WTC11 (cell line): ENCODE results near the gene CACNA1E. TPM values are rescaled to one million over a fixed set of nuclear protein-coding genes. Genes with fewer than 3 reads are reported as not detected.

Experiments
- ATAC-seq: fragments of 200-7000 bp; cut with Tn5 transposase; 2 replicates; pipeline ENCODE4 v1.10.0; 2021; ENCODE audit warnings: mild to moderate bottlenecking, moderate library complexity
- CTCF ChIA-PET: fragments of 300-600 bp; sonication (Branson Sonifier 250); formaldehyde crosslinking; loops from one replicate; lab custom pipeline; 2021; ENCODE audit warnings: antibody characterized with exemption; lab: Charles Lee
- POLR2A ChIA-PET: fragments of 350-600 bp; sonication (Branson Sonifier 250); formaldehyde crosslinking; loops from one replicate; lab custom pipeline; 2021; ENCODE audit warnings: antibody characterized with exemption; lab: Charles Lee
- DNase-seq: peaks from one replicate; pipeline ENCODE4 v3.0.0; 2021; ENCODE audit warnings: low spot score
- H3K27ac Mint-ChIP-seq: 2 replicates; pipeline ENCODE4 v1.8.0; 2021; ENCODE audit warnings: mixed read lengths
- H3K27me3 Mint-ChIP-seq: 2 replicates; pipeline ENCODE4 v1.8.0; 2021; ENCODE audit warnings: low read depth, mild to moderate bottlenecking, moderate library complexity, mixed read lengths
- H3K36me3 Mint-ChIP-seq: 2 replicates; pipeline ENCODE4 v1.8.0; 2021; ENCODE audit warnings: mixed read lengths
- H3K4me1 Mint-ChIP-seq: 2 replicates; pipeline ENCODE4 v1.8.0; 2022; ENCODE audit warnings: mixed read lengths
- H3K4me3 Mint-ChIP-seq: 2 replicates; pipeline ENCODE4 v1.8.0; 2021; ENCODE audit warnings: mild to moderate bottlenecking, moderate library complexity, mixed read lengths
- H3K9me3 Mint-ChIP-seq: 2 replicates; pipeline ENCODE4 v1.8.0; 2021; ENCODE audit warnings: mixed read lengths
- CREM ChIP-seq: sonication (generic); formaldehyde crosslinking; IDR thresholded peaks from 2 replicates; pipeline ENCODE4 v1.8.1; 2022; ENCODE audit warnings: mild to moderate bottlenecking, missing genetic modification reagents, moderate library complexity
- FOXK1 ChIP-seq: sonication (generic); formaldehyde crosslinking; IDR thresholded peaks from 2 replicates; pipeline ENCODE4 v1.8.0; 2022; ENCODE audit warnings: mild to moderate bottlenecking, moderate library complexity, missing genetic modification reagents
- IRF2 ChIP-seq: sonication (generic); formaldehyde crosslinking; IDR thresholded peaks from 2 replicates; pipeline ENCODE4 v1.8.0; 2022; ENCODE audit warnings: low read depth, missing genetic modification reagents, borderline replicate concordance
- MXD4 ChIP-seq: fragments of 250-450 bp; sonication (Bioruptor Pico); IDR thresholded peaks from 2 replicates; pipeline ENCODE4 v1.8.0; 2021; ENCODE audit warnings: mild to moderate bottlenecking, moderate library complexity, borderline replicate concordance
- NFATC4 ChIP-seq: fragments of 250-450 bp; sonication (Bioruptor Pico); IDR thresholded peaks from 2 replicates; pipeline ENCODE4 v1.9.0; 2021; ENCODE audit warnings: mild to moderate bottlenecking
- SMAD3 ChIP-seq: sonication (generic); formaldehyde crosslinking; IDR thresholded peaks from 2 replicates; pipeline ENCODE4 v1.8.0; 2022; ENCODE audit warnings: missing genetic modification reagents, mild to moderate bottlenecking, borderline replicate concordance
- SMAD4 ChIP-seq: sonication (generic); formaldehyde crosslinking; IDR thresholded peaks from 2 replicates; pipeline ENCODE4 v1.8.0; 2022; ENCODE audit warnings: mild to moderate bottlenecking, missing genetic modification reagents
- SP1 ChIP-seq: sonication (generic); formaldehyde crosslinking; conservative IDR thresholded peaks from 2 replicates; pipeline ENCODE4 v1.8.1; 2022; ENCODE audit warnings: missing genetic modification reagents
- TCF7 ChIP-seq: sonication (generic); formaldehyde crosslinking; IDR thresholded peaks from 2 replicates; pipeline ENCODE4 v1.8.0; 2022; ENCODE audit warnings: mild to moderate bottlenecking, low read depth, missing genetic modification reagents, moderate library complexity
- ZBTB21 ChIP-seq: sonication (generic); formaldehyde crosslinking; IDR thresholded peaks from 2 replicates; pipeline ENCODE4 v1.8.1; 2023; ENCODE audit warnings: mild to moderate bottlenecking, missing genetic modification reagents, borderline replicate concordance
- ZNF121 ChIP-seq: sonication (generic); formaldehyde crosslinking; IDR thresholded peaks from 2 replicates; pipeline ENCODE4 v1.8.0; 2023; ENCODE audit warnings: missing genetic modification reagents
- ZNF138 ChIP-seq: sonication (generic); formaldehyde crosslinking; conservative IDR thresholded peaks from 2 replicates; pipeline ENCODE4 v1.8.1; 2022; ENCODE audit warnings: mild to moderate bottlenecking, moderate library complexity, missing genetic modification reagents
- ZNF416 ChIP-seq: fragments of 250-450 bp; sonication (Bioruptor Pico); IDR thresholded peaks from 2 replicates; pipeline ENCODE4 v1.9.0; 2021; ENCODE audit warnings: mild to moderate bottlenecking, inconsistent platforms
- total RNA-seq: library from RNA; stranded (reverse); gene quantifications from 3 replicates; pipeline ENCODE4 v1.2.3, GENCODE V29; 2021
- TF ChIP-seq, protein P1 (sequence below): sonication (generic); formaldehyde crosslinking; IDR thresholded peaks from 2 replicates; pipeline ENCODE4 v1.8.1; 2022; ENCODE audit warnings: mild to moderate bottlenecking, moderate library complexity, missing genetic modification reagents
- TF ChIP-seq, protein P2 (sequence below): fragments of 250-450 bp; sonication (Bioruptor Pico); IDR thresholded peaks from 2 replicates; pipeline ENCODE4 v1.9.0; 2021; ENCODE audit warnings: mild to moderate bottlenecking
- TF ChIP-seq, protein P3 (sequence below): fragments of 200-600 bp; IDR thresholded peaks from 2 replicates; pipeline ENCODE4 v1.8.0; 2022; ENCODE audit warnings: antibody characterized with exemption
- TF ChIP-seq, protein P4 (sequence below): sonication (generic); formaldehyde crosslinking; IDR thresholded peaks from 2 replicates; pipeline ENCODE4 v1.8.1; 2023; ENCODE audit warnings: mild to moderate bottlenecking, missing genetic modification reagents, borderline replicate concordance
- TF ChIP-seq, protein P5 (sequence below): sonication (generic); formaldehyde crosslinking; IDR thresholded peaks from 2 replicates; pipeline ENCODE4 v1.8.1; 2023; ENCODE audit warnings: mild to moderate bottlenecking, missing genetic modification reagents
- TF ChIP-seq, protein P6 (sequence below): sonication (generic); formaldehyde crosslinking; conservative IDR thresholded peaks from 2 replicates; pipeline ENCODE4 v1.8.1; 2022; ENCODE audit warnings: mild to moderate bottlenecking, missing genetic modification reagents

Gene CACNA1E
- total RNA-seq, 1 experiment from 2014 or later = 0.63 TPM

DNA sequence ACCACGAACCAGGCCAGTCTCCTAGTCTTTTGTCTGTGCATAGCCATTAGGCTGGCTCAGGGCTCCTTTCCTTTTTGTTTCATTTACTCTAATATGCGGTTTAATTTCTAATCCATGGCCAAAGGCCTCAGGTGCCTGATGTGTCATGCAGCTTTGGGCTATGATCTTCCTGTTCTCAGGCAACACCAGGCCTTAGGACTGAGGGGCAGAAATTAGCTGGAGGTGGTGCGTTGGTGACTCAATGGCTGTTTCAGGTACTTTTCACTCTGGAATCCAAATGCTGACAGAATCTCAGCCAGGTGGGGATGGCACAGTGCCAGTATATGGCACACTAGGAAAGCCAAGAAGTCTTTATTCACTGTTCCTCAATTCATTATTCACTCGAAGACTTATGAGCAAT lies 105.3 kb downstream of the CACNA1E start:
- TF ChIP-seq SMAD3 (CRISPR knock-in tag) (no peak), SMAD4 (CRISPR knock-in tag) (no peak), TCF7 (no peak), MXD4 (CRISPR knock-in tag) (no peak), NFATC4 (no peak), ZNF138 (CRISPR knock-in tag) (no peak), ZBTB21 (no peak), ZNF121 (CRISPR knock-in tag) (no peak), ZNF416 (CRISPR knock-in tag) (no peak), FOXK1 (no peak), SP1 (CRISPR knock-in tag) (no peak), CREM (CRISPR knock-in tag) (no peak), IRF2 (CRISPR knock-in tag) (no peak)
- TF ChIP-seq, protein P1, sequence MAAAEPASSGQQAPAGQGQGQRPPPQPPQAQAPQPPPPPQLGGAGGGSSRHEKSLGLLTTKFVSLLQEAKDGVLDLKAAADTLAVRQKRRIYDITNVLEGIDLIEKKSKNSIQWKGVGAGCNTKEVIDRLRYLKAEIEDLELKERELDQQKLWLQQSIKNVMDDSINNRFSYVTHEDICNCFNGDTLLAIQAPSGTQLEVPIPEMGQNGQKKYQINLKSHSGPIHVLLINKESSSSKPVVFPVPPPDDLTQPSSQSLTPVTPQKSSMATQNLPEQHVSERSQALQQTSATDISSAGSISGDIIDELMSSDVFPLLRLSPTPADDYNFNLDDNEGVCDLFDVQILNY = no peak
- TF ChIP-seq, protein P2, sequence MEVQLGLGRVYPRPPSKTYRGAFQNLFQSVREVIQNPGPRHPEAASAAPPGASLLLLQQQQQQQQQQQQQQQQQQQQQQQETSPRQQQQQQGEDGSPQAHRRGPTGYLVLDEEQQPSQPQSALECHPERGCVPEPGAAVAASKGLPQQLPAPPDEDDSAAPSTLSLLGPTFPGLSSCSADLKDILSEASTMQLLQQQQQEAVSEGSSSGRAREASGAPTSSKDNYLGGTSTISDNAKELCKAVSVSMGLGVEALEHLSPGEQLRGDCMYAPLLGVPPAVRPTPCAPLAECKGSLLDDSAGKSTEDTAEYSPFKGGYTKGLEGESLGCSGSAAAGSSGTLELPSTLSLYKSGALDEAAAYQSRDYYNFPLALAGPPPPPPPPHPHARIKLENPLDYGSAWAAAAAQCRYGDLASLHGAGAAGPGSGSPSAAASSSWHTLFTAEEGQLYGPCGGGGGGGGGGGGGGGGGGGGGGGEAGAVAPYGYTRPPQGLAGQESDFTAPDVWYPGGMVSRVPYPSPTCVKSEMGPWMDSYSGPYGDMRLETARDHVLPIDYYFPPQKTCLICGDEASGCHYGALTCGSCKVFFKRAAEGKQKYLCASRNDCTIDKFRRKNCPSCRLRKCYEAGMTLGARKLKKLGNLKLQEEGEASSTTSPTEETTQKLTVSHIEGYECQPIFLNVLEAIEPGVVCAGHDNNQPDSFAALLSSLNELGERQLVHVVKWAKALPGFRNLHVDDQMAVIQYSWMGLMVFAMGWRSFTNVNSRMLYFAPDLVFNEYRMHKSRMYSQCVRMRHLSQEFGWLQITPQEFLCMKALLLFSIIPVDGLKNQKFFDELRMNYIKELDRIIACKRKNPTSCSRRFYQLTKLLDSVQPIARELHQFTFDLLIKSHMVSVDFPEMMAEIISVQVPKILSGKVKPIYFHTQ (CRISPR knock-in tag) = no peak
- TF ChIP-seq, protein P3, sequence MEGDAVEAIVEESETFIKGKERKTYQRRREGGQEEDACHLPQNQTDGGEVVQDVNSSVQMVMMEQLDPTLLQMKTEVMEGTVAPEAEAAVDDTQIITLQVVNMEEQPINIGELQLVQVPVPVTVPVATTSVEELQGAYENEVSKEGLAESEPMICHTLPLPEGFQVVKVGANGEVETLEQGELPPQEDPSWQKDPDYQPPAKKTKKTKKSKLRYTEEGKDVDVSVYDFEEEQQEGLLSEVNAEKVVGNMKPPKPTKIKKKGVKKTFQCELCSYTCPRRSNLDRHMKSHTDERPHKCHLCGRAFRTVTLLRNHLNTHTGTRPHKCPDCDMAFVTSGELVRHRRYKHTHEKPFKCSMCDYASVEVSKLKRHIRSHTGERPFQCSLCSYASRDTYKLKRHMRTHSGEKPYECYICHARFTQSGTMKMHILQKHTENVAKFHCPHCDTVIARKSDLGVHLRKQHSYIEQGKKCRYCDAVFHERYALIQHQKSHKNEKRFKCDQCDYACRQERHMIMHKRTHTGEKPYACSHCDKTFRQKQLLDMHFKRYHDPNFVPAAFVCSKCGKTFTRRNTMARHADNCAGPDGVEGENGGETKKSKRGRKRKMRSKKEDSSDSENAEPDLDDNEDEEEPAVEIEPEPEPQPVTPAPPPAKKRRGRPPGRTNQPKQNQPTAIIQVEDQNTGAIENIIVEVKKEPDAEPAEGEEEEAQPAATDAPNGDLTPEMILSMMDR = no peak
- TF ChIP-seq, protein P4, sequence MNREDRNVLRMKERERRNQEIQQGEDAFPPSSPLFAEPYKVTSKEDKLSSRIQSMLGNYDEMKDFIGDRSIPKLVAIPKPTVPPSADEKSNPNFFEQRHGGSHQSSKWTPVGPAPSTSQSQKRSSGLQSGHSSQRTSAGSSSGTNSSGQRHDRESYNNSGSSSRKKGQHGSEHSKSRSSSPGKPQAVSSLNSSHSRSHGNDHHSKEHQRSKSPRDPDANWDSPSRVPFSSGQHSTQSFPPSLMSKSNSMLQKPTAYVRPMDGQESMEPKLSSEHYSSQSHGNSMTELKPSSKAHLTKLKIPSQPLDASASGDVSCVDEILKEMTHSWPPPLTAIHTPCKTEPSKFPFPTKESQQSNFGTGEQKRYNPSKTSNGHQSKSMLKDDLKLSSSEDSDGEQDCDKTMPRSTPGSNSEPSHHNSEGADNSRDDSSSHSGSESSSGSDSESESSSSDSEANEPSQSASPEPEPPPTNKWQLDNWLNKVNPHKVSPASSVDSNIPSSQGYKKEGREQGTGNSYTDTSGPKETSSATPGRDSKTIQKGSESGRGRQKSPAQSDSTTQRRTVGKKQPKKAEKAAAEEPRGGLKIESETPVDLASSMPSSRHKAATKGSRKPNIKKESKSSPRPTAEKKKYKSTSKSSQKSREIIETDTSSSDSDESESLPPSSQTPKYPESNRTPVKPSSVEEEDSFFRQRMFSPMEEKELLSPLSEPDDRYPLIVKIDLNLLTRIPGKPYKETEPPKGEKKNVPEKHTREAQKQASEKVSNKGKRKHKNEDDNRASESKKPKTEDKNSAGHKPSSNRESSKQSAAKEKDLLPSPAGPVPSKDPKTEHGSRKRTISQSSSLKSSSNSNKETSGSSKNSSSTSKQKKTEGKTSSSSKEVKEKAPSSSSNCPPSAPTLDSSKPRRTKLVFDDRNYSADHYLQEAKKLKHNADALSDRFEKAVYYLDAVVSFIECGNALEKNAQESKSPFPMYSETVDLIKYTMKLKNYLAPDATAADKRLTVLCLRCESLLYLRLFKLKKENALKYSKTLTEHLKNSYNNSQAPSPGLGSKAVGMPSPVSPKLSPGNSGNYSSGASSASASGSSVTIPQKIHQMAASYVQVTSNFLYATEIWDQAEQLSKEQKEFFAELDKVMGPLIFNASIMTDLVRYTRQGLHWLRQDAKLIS (CRISPR knock-in tag) = no peak
- TF ChIP-seq, protein P5, sequence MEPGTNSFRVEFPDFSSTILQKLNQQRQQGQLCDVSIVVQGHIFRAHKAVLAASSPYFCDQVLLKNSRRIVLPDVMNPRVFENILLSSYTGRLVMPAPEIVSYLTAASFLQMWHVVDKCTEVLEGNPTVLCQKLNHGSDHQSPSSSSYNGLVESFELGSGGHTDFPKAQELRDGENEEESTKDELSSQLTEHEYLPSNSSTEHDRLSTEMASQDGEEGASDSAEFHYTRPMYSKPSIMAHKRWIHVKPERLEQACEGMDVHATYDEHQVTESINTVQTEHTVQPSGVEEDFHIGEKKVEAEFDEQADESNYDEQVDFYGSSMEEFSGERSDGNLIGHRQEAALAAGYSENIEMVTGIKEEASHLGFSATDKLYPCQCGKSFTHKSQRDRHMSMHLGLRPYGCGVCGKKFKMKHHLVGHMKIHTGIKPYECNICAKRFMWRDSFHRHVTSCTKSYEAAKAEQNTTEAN = no peak
- TF ChIP-seq, protein P6, sequence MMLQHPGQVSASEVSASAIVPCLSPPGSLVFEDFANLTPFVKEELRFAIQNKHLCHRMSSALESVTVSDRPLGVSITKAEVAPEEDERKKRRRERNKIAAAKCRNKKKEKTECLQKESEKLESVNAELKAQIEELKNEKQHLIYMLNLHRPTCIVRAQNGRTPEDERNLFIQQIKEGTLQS (CRISPR knock-in tag) = no peak
- Mint-ChIP-seq H3K4me3 (no peak overlapping the region), H3K36me3 (no peaks in the 10 kb centered on the region), H3K4me1 (peaks cover 20% of the 10 kb centered on the region), H3K27me3 (no peaks in the 10 kb centered on the region), H3K9me3 (no peaks in the 10 kb centered on the region), H3K27ac (no peak overlapping the region)
- no peak for ATAC-seq
- POLR2A ChIA-PET = no interaction called here
- CTCF ChIA-PET = interaction anchor here (1.2 kb wide), 1 partner anchor 110 kb away, joined by 3 read pairs; no protein-coding TSS in a partner anchor
- DNase-seq = no peak
